BJ (cell line): ENCODE data around the gene S100A16. TPM values are rescaled to one million over a fixed set of nuclear protein-coding genes. Genes with fewer than 3 reads are reported as not detected.

Experiments used
- CTCF ChIA-PET: fragments of 350-600 bp; formaldehyde crosslinking; extraction: SDS; loops from one replicate; lab custom pipeline; 2021; ENCODE audit warnings: antibody characterized with exemption, inconsistent platforms; lab: Yijun Ruan, JAX
- POLR2A ChIA-PET: fragments of 300-600 bp; sonication (Branson Sonifier 250); formaldehyde crosslinking; extraction: SDS; loops from one replicate; lab custom pipeline; 2021; ENCODE audit warnings: antibody characterized with exemption; lab: Charles Lee
- DNase-seq: peaks from one replicate; pipeline ENCODE4 v3.0.0-alpha.2; 2011; ENCODE audit warnings: low read depth
- H3K27me3 ChIP-seq: 2 replicates; pipeline ENCODE4 v1.6.0; 2011; ENCODE audit warnings: low read length; ENCODE audit not compliant: control insufficient read depth, insufficient read depth
- H3K36me3 ChIP-seq: 2 replicates; pipeline ENCODE4 v1.5.1; 2011; ENCODE audit warnings: low read length; ENCODE audit not compliant: control insufficient read depth, insufficient read depth
- H3K4me3 ChIP-seq: 2 replicates; pipeline ENCODE4 v1.5.1; 2011; ENCODE audit warnings: low read depth, mild to moderate bottlenecking, control low read depth, low read length
- polyA plus RNA-seq: library from polyadenylated mRNA; depleted of rRNA; stranded (reverse); fragments of >200 nt; gene quantifications from 2 replicates; pipeline ENCODE4 v1.2.3, GENCODE V29; 2011
- TF ChIP-seq, protein P1 (sequence below): IDR thresholded peaks from 2 replicates; pipeline ENCODE4 v1.5.1; 2011; ENCODE audit warnings: low read depth, mild to moderate bottlenecking, control low read depth, inconsistent platforms, low read length, moderate library complexity; ENCODE audit not compliant: insufficient read depth

The S100A16 gene
- polyA plus RNA-seq, 1 experiment, result 699 TPM

DNA sequence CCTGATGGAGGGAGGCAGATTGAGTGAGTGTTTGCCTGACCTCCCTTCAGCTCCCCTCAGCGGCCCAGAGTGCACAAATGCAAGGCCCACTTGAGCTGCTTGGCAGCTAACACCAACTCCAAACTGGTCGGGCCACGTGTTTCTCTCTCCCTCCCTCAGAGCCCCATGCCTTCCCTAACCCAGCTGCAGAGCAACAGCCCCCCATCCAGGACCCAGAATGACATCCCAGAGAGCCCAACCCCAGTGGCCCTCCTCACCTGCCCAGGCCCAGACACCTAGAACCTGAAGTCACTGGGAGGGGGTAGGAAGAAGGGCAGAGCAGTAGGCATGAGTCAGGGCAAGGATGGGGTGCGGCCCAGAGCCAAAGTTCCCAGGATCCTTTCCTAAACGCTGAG, 4.0 kb upstream of the S100A16 start:
- TF ChIP-seq, protein P1, sequence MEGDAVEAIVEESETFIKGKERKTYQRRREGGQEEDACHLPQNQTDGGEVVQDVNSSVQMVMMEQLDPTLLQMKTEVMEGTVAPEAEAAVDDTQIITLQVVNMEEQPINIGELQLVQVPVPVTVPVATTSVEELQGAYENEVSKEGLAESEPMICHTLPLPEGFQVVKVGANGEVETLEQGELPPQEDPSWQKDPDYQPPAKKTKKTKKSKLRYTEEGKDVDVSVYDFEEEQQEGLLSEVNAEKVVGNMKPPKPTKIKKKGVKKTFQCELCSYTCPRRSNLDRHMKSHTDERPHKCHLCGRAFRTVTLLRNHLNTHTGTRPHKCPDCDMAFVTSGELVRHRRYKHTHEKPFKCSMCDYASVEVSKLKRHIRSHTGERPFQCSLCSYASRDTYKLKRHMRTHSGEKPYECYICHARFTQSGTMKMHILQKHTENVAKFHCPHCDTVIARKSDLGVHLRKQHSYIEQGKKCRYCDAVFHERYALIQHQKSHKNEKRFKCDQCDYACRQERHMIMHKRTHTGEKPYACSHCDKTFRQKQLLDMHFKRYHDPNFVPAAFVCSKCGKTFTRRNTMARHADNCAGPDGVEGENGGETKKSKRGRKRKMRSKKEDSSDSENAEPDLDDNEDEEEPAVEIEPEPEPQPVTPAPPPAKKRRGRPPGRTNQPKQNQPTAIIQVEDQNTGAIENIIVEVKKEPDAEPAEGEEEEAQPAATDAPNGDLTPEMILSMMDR, result no peak
- no peak overlapping the region for H3K4me3 ChIP-seq
- peaks cover 1% of the 10 kb centered on the region; the same call in 1 of the 2 replicates for H3K36me3 ChIP-seq
- ChIA-PET POLR2A (interaction anchor here (0.9 to 1.3 kb wide), 2 partner anchors 10 to 11 kb away, joined by 3 to 4 read pairs; partner anchors contain the start of gene S100A13), CTCF (interaction anchor here (0.6 to 11.6 kb wide), 16 partner anchors 9 to 170 kb away, joined by 3 to 194 read pairs (median 8); partner anchors contain the start of genes CHTOP, S100A1, S100A13 and S100A6)
- H3K27me3 ChIP-seq, result no peaks in the 10 kb centered on the region
- no peak for DNase-seq

DNA sequence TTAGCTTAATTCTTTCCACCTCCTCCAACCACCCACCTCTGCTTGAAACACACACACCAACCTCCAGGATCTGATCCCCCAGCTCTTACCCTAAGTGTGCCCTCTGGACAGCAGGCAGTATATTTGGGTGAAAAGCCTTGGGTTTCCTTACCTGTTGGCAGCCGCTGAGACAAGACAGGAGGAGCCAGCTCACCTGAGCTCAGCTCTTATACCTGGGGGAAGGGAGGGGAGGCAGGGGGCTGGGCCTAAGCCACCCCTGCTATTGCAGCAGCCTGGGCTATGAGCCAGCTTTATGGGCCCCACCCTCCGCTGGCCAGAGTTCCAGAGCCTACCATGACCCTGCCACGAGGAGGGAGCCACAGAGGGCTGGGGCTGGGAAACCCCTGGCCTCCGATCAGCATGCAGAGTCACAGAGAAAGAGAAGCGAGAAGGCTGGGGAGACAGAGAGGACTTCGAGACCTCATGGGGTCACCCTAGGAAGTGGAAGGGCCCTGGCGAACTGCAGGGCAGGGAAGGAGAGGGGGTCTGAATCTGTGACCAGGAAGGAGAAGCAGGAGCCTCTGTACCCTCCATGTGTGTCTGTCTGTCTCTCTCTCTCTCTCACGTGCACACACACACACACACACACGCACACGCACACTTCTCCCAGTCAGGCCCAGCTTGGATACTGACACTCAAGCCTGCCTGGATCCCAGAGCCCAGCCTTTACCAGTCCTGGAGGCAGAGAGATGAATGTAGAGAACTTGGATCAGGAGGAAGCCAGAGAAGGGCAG, 3.4 kb upstream of the S100A16 start, which contains the start of gene S100A14:
Gene S100A14, minus strand, starts transcription at position 182 of the 773 bp plus-strand sequence. CDS start 467 bp downstream, outside the sequence.
- no peaks in the 10 kb centered on the region for H3K27me3 ChIP-seq
- TF ChIP-seq, protein P1, result no peak
- H3K36me3 ChIP-seq, result peaks cover 1% of the 10 kb centered on the region; the same call in 1 of the 2 replicates
- no peak for DNase-seq
- ChIA-PET POLR2A (interaction anchor here (0.9 kb wide), 1 partner anchor 11 kb away, joined by 3 read pairs; the partner anchor contains the start of gene S100A13), CTCF (interaction anchor here (0.6 to 11.6 kb wide), 12 partner anchors 9 to 171 kb away, joined by 3 to 194 read pairs (median 14); partner anchors contain the start of genes CHTOP, S100A1, S100A13 and S100A6)
- no peak within 1 kb of the TSS for H3K4me3 ChIP-seq

DNA sequence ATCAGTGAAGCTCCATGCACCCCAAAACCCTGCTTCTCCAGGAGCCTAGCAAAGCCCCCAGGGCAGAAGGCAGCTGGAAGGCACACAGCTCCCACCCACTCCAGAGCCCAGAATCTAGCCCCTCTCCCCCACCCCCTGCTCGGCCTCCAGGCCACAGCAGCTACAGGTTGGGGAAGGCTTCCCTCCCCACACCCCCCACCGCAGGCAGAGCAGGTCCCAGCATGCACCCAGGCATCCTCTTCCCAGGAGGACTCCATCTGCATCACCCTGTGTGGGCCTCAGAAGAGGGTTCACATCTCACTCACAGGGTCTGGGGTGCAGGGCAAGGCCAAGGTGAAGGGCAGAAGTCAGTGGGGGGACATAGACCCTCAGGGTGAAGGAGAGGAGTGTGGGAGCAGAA, 2.5 kb upstream of the S100A16 start:
- ChIA-PET CTCF (interaction anchor here (1.0 to 11.6 kb wide), 8 partner anchors 12 to 133 kb away, joined by 3 to 194 read pairs (median 12); partner anchors contain the start of genes S100A1 and S100A13), POLR2A (interaction anchor here (0.6 kb wide), 1 partner anchor 70 kb away, joined by 3 read pairs; no protein-coding TSS in a partner anchor)
- Histone ChIP-seq H3K27me3 (no peaks in the 10 kb centered on the region), H3K4me3 (no peak overlapping the region), H3K36me3 (0 out of 2 replicates have a peak, but pooled peaks cover 1% of the 10 kb centered on the region)
- no peak for DNase-seq
- TF ChIP-seq, protein P1, result no peak

DNA sequence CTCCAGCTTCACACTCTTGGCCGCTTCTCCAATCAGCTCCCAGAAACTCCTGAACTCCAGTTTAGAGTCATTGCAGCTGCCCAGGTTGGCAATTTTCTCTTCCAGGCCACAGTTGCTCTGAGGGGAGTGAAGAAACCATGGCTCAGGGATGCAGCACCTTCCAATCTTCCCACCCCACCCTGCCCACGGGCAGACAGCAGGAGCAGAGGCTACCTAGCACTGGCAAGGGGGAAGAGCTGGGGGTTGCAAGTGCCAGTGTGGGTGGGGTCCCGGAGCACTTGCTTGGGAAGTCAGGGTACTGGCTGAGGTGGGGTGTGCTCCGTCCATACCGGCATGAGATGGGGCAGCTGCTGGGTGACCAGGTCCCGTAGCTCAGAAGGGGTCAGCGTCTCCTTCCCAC, 2.0 kb upstream of the S100A16 start:
- no peak overlapping the region for H3K4me3 ChIP-seq
- TF ChIP-seq, protein P1, result no peak
- POLR2A ChIA-PET, result interaction anchor here (1.0 kb wide), 1 partner anchor 19 kb away, joined by 3 read pairs; the partner anchor contains the start of gene CHTOP
- CTCF ChIA-PET, result interaction anchor here (0.9 to 11.6 kb wide), 9 partner anchors 11 to 133 kb away, joined by 3 to 194 read pairs (median 5); partner anchors contain the start of genes S100A1 and S100A13
- H3K36me3 ChIP-seq, result 0 out of 2 replicates have a peak, but pooled peaks cover 1% of the 10 kb centered on the region
- H3K27me3 ChIP-seq, result no peaks in the 10 kb centered on the region
- DNase-seq, result no peak
